ENCODE data around the gene TTC7B.

Gene TTC7B

DNA sequence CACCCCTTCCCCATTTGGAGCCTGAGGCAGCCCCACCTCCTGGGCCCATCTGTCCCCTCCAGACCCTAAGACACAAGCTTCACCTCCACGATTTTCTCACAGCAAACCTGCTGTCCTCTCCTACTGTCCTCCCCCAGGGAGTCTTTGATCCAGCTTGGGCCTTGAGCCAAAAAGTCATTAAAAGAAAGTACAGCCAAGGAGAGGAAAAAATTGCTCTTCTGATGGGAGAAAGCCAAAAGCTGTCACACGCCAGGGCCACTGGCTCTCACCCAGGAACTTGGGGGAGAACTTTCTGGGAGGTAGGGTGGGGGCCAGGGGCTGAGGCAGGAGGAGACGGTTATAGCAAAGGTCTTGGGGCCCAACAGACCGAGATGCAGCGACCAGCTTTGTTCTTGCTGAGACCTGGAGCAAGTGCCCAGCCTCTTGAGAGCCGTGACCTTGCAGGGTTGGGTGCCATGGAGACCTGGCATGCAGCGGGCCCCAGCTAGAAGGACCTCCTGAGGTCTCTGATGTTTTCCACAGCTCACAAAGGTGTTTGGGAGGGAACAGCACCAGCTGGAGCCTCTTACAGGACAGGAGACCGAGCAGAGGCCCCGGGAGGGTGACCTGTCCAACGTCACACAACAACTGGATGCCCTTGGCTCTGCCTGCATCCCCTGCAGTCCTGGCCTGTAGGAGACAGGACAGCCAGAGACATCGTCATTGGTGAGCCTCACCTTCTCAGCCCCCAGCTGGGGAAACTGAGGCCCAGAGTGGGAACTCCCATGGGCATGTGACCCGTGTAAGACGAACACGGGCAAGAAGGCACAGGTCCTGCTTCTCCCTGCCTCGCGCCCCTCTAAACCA, 294.9 kb downstream of the TTC7B start:
- peak; percentile 92 to 98 for DNase-seq

DNA sequence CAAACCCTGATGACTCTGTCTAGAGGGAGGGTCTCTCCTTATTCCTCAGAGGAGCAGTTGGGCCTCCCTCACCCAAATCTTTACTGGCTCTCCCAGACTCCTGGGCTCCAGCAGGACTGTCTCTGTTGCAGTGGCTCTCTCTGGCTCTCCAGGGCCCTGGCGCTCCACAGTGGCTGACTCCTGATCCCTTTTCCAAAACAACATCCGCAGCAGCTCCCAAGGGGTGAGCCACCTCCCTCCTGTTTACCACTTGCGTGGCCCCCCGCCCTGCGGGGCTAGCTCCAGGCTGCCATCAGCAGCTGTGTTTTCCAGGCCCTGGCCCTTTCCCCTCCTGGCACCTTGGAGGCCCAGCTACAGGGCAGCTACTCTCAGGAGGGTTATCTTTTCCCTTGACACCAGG, 295.9 kb downstream of the TTC7B start:
- DNase-seq: peak; percentile 64 to 84

DNA sequence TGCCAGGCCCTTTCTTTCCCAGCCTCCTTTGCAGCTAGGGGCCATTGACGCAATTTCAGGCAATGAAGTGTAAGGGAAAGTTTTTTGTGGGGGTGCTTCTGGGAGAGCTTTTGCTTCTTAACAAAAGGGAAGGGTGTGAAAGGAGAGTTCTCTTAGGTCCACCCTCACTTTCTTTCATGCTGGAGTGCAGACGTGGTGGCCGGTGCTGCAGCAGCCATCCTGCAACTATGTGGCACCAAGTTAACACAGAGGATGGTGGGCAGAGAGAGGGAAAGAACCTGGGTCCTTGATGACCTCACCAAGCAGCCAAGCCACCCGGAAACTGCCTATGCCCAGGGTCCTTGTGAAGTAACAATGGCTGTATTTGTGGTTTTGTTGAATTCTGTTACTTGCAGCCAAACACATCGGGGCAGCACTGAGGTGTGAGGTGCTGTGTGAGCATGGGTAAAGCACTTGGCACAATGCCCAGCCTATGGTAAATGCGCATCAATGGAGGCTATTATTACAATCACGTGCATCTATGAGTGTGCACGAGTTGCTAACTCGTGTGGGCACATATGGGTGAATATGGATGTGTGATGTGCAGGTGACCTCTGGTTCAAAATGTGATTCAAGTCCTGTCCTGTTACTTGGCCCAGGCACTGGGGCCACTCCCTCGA, 296.8 kb downstream of the TTC7B start:
- no peak for DNase-seq

DNA sequence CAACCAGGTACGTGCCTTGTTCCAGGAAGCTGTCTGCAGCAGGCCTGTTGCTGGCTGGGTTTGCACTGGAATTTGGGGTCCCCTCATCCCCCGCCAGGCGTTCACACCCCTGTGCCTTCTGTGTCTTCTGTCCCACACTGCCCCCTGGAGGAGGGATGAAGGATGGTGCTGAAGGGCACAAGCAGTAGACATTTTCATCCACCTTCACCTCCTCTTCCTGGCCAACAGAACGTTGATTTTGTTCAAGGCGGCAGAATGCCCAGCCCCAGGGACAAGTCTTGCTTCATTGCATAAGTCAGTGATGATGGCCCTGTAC, 297.3 kb downstream of the TTC7B start:
- DNase-seq: peak in 1 of 2 experiments; percentile 46

DNA sequence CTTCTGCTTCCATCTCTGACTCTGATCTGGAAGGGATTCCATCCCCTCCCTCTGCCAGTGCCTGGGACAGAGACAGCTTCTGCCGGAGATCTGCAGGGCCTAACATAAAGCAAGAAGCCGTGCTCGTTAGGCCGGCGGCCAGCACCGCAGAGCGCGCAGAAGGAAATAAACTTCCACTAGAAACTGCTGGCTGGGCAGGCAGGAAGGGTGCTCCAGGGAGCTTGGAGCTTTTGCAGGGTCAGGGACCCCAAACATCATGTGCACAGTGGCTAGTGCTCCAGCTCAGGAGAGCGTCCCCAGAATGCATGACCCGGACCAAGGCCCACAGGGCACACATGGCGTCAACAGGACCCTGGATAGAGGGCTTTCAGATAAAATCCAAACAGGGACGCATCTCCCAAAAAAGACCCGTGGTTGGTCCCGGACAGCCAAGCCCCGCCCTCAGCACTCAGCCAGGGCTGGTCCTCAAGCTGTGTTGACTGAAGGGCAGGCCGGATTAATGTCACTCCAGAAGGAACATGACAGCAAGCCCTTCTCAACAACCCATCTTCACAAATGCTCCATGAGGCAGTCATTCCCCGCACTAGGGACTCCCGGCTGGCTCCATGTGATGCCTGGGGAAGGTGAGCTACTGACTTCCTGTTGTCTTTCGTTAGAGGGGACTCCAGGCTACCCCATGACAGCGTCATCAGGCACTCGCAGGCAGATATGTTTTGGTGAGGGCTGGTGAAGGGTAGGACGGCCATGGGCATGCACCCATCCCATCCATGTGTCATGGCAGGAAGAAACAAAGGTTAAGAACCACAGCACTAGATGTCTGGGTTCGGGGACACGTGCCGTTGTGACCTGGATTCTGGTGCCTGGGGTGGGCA, 297.9 kb downstream of the TTC7B start:
- DNase-seq: peak in 1 of 2 experiments; percentile 67

DNA sequence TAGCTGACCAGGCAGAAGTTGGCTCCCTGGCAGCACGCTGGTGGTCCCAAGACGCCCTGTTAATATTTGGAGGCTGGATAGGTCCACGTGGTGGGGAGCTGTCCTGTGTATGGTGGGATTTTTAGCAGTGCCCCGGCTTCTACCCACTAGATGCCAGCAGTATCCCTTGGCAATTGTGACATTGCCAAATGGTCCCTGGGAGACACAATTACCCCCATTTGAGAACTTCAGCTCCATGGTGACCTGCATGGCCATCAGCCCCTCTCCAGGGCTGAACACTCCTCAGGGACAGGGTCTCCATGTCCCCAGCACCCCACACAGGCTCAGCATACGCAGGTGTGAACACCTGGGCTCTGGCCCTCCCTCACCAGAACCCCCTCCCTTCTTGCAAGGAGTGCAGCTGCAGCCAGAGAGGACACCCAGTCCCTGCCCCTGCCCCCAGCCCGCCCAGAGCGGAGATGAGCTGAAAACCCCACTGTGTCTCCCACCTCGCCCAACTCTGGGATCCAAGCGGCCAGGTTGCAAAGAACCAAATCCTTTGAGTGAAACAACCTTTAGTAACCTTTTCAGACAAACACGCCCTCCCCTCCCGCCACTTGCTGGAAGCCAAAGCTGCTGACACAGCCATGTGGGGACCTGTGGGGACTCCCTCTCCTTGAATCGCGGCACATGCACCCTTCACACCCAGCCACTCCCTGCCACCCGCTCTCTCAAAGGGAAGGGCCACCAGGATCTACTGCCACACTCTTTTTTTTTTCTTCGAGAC, 299.0 kb downstream of the TTC7B start:
- no peak for DNase-seq

DNA sequence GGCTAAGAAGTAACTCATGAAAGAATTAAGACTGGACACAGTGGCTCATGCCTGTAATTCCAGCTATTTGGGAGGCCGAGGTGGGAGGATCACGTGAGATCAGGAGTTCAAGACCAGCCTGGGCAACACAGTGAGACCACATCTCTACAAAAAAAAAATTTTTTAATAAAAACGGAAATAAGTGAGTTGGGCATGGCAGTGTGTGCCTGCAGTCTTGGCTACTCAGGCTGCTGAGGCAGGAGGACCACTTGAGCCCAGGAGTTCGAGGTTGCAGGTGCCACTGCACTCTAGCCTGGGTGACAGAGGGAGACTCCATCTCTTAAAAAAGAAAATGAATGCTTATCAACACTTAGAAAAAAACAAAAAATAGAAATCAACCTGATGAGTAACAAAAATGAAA, 301.7 kb downstream of the TTC7B start:
- no peak for DNase-seq

DNA sequence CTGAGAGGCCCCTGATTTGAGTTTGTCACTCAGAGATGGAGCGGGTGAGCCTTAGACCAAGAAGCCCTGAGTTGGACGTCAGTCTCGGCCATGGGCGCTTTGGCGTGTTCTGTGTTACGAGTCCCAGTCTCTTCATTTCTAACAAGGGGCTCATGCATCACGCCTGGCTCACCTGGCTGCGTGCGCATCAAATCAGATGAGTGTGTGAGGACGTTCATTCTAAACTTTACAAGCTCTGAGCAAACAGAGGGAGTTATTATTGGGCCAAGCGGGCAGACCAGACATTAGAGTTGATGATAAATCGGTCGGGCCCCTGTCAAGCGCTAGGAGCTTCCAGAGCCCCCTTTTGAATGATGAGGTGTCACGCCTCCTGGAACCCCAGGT, 302.2 kb downstream of the TTC7B start:
- DNase-seq: no peak

DNA sequence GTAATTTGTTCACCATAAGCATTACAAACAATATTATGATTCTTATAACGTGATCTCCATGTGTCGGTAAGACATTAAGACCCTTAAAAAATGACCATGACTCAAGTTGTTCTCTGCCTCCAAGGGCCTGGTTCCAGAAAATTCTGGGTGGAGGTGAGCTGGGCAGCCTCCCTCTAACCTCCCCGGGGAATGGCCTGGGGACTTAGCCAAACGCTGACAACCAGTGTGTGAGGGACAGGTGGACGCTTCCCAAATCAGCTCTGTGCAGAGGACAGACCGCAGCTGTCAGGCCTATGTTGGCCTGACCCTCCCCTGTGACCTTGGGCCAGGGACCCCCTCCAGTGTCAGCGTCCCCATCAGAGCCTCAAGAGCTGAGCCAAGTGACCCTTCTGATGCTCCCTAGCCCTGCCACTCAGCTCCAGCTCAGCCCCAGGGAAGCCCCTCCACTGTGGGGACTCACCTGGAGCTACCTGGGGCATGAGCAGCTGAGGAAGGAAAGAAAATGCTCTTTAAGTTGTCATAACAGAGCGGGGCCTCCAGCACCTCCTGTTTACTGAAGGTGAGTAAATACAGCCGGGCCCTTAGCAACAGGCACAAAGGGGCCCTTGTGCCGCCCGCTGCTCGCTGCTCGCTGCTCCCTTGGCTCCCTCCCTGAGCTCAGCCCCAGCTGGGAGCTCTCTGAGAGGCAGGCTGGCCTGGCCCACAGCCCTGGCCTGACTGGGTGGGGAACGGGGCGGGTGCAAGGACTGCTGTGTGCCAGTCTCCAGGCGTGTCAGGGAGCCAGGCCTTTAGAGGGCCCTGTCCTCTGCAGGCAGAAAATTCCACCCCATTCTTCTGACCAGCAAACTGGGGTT, 302.8 kb downstream of the TTC7B start:
- DNase-seq: peak; percentile 61 to 93

DNA sequence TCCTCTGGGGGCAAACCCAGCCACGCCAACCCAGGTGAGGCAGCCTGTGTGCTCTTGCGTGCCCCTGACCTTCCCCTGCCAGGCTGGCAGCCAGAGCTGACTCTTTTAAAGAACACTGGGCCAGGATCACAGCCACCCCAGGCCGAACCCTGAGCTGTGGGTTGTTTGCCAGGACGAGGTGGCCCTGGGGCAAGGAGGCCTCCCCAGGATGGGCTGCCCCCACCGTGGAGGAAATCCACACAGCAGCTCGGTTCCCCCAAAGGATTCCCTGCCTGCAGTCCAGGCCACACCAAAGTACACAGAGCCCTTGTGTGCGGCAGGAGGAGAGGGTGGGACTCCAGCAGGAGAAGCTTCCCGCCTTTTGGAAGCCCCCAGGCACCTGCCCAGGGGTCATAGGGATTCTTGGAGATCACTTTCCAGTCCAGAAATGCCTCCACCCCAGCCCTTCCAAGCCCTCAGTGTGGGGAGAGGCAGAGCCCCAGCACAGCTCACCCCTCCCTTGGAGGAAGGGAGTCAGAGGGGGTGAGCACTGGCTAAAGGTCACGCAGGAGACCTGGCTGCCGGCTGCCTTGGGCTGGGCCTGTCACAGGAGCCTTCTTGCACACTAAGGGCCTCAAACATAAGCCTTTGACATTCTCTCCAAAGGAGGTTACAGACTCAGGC, 303.8 kb downstream of the TTC7B start:
- DNase-seq: no peak

DNA sequence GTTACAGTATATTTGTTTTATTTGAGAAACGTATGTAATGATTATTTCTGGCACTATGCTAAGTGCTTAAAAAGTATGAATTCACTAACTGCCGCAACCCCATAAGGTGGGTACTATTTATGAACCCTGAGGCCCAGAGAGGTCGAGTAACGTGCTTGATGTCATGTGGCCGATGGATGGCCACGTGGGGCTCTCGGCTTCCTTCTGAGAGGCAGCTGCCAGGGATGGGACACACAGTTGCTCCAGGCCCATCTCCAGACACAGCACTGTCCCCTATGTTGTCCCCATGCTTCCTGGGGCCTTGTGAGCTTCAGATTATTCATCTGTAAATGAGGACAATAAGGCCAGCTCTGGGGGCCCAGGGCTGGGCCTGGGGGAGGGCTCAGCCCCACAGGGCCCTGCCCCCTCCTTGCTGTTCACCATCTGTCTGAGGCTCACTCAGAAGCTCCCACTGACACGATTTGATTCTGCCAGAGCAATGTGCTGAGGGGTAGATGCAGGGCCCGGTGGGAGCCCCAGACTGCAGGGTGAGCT, 304.4 kb downstream of the TTC7B start:
- peak in 1 of 2 experiments; percentile 48 for DNase-seq

DNA sequence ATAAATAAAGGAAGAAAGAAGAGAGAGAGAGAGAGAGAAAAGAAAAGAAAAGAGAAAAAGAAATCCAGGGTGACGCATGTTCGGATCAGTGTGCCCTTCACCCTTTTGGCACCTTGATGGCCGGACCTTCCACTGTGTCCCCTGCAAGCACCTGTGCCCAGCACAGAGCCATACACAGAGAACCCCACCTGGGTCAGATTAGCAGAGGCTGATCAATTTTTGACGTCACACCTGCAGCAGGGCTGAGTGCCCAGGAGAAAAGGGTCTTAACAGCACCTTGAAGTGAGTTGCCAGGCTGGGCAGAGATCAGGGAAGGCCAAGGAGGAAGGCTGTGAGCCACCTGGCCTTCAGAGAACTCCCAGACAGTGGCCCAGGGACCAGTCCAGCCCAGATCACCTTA, 305.0 kb downstream of the TTC7B start:
- DNase-seq: no peak

DNA sequence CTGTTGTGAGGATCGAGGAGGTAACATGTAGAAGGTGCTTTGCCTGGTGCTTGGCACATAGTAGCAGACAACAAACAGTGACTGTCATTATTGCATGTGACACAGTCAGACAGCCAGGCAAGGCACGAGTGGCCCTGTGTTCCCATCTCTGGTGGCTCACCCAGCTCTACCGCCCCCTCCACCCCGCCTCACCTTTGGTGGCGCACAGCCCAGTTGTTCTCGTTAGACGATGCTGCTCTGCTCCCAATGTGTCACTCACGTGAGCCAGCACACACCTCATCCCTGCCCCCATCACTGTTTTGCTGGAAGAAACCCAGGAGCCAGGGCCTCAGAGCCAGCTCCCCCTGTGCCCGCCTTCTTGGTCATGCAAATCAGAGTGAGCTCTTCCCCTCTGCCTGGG, 306.1 kb downstream of the TTC7B start:
- DNase-seq: peak in 1 of 2 experiments; percentile 29

DNA sequence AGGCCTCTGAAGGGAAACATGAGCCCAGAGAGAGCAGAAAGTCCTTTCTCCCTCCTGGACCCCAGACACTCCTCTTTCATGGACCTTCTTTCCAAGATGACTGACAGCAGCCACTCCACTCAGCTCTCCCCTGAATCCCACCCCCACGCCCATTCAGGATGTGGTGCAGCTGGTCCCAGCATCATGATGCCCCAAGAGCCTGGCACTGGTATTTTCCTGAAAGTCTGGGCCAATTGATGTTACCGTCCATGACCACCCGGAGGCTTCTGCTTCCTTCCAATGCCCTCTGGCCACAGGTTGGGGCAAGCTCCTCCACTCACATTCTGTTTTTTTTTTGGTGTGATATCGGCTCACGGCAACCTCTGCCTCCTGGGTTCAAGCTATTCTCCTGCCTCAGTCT, 306.8 kb downstream of the TTC7B start:
- no peak for DNase-seq

DNA sequence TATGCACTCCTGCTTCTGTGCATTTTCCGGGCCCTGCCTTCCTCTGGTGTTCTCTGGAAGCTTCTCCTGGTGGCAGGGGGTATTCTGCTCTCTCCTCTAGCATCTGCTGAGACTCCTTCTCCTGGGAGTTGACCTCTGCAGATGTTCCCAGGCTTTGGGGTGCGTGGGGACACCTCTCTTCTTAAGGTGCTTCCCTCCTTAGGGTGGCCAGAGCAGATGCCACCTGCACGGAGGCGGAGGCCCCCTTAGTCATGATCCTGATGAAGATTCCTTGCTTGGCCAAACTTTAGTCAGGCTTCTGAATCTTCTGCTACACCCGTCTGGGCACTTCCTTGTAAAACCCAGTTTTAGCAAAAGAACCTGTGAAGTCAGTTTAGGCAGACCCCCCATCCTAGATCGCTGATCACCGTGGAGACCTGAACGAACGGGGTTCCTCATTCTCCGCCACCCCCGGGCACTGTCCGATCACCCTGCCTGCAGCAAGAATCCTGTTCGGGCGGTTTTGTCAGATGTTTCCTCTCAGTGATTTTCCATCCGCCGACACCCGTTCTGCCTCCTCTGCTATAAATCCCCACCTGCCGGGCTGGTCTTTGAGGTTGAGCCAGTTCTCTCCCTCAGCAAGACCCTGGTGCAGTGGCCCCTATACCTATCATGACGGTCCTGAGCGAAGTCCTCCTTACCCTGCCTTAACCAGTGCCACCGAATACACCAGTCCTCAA, 307.5 kb downstream of the TTC7B start:
- no peak for DNase-seq

DNA sequence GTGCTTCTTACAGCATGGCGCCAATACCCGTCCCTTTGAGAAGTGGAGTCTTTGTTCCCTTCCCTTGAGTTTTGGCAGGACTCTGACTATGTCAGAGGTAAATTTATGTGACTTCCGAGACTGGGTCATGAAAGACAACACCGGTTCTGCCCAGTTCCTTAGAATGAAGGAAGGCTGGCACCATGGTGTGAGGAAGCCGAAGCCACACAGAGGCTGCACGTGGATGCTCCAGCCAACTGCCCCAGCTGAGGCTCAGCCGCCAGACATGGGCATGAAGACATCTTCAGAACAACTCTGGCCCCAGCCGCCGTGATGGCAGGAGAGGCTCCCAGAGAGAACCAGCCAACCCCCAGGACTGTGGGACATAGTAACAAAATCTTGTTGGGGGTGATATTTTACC, 308.2 kb downstream of the TTC7B start:
- no peak for DNase-seq

DNA sequence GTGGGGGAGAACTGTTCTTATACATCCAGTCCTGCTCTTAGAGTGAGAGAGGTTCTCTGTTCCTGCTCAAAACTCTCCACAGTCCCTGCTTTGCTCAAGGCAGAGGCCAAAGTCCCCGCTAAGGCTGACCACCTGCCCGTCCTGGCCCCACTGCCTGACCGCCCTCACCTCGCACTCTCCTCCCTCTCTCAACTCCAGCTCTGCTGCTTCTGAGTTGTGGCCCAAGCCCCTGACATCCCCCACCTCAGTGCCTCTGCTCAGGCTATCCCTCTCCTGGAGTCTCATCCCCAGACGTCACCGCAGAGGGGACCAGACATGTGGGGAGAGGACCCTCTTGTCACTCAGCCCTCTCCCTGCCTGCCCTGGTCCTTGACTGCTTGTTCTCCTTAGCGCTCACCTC, 308.8 kb downstream of the TTC7B start:
- DNase-seq: no peak

DNA sequence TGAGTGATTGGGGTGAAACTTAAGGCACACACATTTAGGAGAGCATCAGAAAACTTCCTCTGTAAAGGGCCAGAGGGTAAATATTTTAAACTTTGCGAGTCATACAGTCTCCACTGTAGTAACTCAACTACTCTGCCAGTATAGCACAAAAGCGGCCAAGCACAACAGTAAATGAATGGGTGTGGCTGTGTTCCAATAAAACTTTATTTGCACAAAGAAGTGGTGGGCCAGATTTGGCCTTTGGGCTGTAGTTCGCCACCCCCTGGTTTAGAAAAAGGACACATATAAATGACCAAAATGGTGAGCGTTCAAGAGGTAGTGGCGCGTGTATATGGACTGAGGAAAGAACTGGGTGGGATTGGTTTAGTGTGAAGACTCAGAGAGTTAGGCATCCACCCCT, 309.5 kb downstream of the TTC7B start:
- DNase-seq: no peak

DNA sequence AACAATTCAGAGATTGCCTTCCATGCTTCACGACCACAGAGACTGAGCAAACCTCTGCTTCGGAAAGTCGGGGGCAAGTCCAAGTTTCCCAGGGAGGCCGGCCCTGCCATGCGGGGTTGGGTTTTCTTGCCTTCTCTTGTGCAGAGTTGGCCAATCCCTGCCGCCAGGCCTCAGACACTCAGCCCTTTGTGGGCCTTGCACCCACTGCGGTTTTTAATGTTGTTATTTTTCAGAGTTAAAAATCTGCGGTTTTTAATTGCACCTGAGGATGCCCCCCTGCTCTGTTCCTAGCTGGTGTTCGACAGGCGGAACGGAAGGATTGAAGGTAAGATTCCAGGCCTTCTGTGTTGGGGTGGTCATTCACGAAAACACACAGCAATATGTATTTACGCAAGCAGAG, 310.7 kb downstream of the TTC7B start:
- no peak for DNase-seq

DNA sequence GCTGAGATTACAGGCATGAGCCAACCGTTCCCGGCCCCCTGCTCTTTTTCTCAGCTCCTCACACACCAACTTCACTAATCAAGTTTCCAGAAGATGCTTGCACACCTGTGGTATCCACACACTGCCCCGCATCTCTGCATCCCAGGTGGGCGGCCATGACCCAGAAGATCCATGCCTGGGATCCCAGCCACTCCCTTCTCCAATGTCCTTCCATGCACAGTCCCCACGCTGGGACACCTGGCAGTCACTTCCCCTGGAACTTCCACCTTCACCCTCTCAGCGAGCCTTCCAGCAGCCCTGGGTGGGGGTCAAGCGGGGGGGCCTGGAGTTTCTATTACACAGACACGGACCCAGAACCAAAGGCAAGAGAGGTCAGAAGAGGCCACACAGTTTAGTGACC, 311.6 kb downstream of the TTC7B start:
- DNase-seq: no peak

Data from NCI-H446 (cell line).